GM23338 (cell line): ENCODE results near the gene DIP2C.

Experiments used
- EZH2 ChIP-seq: fragments of 200-600 bp; sonication (generic); IDR thresholded peaks from one replicate; pipeline ENCODE4 v1.8.0; 2017; ENCODE audit warnings: antibody characterized with exemption, mild to moderate bottlenecking, low read depth; ENCODE audit not compliant: unreplicated experiment
- EZH2phosphoT487 ChIP-seq: fragments of 200-600 bp; sonication (generic); IDR thresholded peaks from one replicate; pipeline ENCODE4 v1.8.1; 2018; ENCODE audit warnings: antibody characterized with exemption; ENCODE audit not compliant: unreplicated experiment
- NANOG ChIP-seq: IDR thresholded peaks from 2 replicates; pipeline ENCODE4 v1.6.1; 2016; ENCODE audit warnings: antibody characterized with exemption, borderline replicate concordance
- POLR2AphosphoS5 ChIP-seq: IDR thresholded peaks from 2 replicates; pipeline ENCODE4 v1.6.1; 2016; ENCODE audit warnings: antibody characterized with exemption, low read depth
- STAT1 ChIP-seq: IDR thresholded peaks from one replicate; pipeline ENCODE4 v1.6.1; 2016; ENCODE audit warnings: antibody characterized with exemption; ENCODE audit not compliant: unreplicated experiment
- ZNF331 ChIP-seq: fragments of 250-450 bp; sonication (Bioruptor Pico); IDR thresholded peaks from 2 replicates; pipeline ENCODE4 v1.5.0; 2020; ENCODE audit warnings: low read depth, mild to moderate bottlenecking, moderate library complexity
- TF ChIP-seq, protein P1 (sequence below): IDR thresholded peaks from 2 replicates; pipeline ENCODE4 v1.6.1; 2016; ENCODE audit warnings: antibody characterized with exemption
- TF ChIP-seq, protein P2 (sequence below), 2 experiments: fragments of 200-600 bp in 1 of 2; sonication (generic) in 1 of 2; conservative IDR thresholded peaks; 2 replicates each; pipeline versions ENCODE4 v1.5.1 to v1.6.1; 2016 to 2017; ENCODE audit warnings: antibody characterized with exemption in 2 of 2, low read depth in 2 of 2, mild to moderate bottlenecking in 2 of 2, moderate library complexity in 1 of 2
- TF ChIP-seq, protein P3 (sequence below): IDR thresholded peaks from one replicate; pipeline ENCODE4 v1.6.1; 2018; ENCODE audit warnings: antibody characterized with exemption; ENCODE audit not compliant: unreplicated experiment

DNA sequence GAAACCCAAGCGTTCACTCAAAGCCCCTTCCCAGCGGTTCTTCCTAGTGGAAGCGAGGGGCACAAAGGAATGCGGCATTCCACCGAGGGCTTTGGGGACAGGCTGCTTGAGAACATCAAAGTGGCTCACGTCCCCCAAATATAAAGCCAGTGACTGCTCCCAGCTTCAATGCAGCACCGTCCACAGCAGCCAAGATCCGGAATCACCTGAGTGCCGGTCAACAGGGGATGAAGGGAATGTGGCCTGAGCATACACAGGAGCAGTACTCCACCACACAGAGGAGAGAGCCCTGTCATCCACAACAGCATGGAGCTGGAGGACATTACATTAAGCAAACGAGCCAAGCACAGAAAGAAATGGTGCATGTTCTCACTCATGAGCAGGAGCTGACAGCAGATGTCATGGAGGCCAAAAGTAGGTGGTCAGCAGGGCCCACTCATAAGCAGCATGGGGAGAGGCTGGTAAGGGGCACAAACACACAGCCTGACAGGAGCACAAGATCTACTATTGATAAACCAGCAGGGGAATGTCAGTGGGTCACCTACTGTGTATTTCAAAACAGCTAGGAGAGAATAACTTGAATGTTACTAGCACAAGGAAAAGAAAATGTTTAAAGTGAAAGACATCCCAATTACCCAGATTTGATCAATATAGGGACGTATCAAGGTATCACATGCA is 79.5 kb downstream of the DIP2C start:
- TF ChIP-seq, protein P1, sequence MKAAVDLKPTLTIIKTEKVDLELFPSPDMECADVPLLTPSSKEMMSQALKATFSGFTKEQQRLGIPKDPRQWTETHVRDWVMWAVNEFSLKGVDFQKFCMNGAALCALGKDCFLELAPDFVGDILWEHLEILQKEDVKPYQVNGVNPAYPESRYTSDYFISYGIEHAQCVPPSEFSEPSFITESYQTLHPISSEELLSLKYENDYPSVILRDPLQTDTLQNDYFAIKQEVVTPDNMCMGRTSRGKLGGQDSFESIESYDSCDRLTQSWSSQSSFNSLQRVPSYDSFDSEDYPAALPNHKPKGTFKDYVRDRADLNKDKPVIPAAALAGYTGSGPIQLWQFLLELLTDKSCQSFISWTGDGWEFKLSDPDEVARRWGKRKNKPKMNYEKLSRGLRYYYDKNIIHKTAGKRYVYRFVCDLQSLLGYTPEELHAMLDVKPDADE, result no peak
- TF ChIP-seq, protein P2, sequence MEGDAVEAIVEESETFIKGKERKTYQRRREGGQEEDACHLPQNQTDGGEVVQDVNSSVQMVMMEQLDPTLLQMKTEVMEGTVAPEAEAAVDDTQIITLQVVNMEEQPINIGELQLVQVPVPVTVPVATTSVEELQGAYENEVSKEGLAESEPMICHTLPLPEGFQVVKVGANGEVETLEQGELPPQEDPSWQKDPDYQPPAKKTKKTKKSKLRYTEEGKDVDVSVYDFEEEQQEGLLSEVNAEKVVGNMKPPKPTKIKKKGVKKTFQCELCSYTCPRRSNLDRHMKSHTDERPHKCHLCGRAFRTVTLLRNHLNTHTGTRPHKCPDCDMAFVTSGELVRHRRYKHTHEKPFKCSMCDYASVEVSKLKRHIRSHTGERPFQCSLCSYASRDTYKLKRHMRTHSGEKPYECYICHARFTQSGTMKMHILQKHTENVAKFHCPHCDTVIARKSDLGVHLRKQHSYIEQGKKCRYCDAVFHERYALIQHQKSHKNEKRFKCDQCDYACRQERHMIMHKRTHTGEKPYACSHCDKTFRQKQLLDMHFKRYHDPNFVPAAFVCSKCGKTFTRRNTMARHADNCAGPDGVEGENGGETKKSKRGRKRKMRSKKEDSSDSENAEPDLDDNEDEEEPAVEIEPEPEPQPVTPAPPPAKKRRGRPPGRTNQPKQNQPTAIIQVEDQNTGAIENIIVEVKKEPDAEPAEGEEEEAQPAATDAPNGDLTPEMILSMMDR (conservative IDR thresholded peaks at IDR 0.05; ENCODE audit: low read depth in 2 of 2), result no peak
- no peak for TF ChIP-seq EZH2phosphoT487
- TF ChIP-seq STAT1, result no peak
- TF ChIP-seq ZNF331 (CRISPR knock-in tag), result no peak
- TF ChIP-seq EZH2, result no peak
- TF ChIP-seq NANOG, result no peak
- TF ChIP-seq, protein P3, sequence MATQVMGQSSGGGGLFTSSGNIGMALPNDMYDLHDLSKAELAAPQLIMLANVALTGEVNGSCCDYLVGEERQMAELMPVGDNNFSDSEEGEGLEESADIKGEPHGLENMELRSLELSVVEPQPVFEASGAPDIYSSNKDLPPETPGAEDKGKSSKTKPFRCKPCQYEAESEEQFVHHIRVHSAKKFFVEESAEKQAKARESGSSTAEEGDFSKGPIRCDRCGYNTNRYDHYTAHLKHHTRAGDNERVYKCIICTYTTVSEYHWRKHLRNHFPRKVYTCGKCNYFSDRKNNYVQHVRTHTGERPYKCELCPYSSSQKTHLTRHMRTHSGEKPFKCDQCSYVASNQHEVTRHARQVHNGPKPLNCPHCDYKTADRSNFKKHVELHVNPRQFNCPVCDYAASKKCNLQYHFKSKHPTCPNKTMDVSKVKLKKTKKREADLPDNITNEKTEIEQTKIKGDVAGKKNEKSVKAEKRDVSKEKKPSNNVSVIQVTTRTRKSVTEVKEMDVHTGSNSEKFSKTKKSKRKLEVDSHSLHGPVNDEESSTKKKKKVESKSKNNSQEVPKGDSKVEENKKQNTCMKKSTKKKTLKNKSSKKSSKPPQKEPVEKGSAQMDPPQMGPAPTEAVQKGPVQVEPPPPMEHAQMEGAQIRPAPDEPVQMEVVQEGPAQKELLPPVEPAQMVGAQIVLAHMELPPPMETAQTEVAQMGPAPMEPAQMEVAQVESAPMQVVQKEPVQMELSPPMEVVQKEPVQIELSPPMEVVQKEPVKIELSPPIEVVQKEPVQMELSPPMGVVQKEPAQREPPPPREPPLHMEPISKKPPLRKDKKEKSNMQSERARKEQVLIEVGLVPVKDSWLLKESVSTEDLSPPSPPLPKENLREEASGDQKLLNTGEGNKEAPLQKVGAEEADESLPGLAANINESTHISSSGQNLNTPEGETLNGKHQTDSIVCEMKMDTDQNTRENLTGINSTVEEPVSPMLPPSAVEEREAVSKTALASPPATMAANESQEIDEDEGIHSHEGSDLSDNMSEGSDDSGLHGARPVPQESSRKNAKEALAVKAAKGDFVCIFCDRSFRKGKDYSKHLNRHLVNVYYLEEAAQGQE, result no peak
- no peak for TF ChIP-seq POLR2AphosphoS5
